Measurements from ENCODE around the gene OXTR. TPM values are rescaled to one million over a fixed set of nuclear protein-coding genes. Genes with fewer than 3 reads are reported as not detected.

OXTR gene
- total and polyA plus RNA-seq, 3 donors from 2014 or later, result 0.58 to 4.2 (median 1.8) TPM

- Histone ChIP-seq H3K4me1 (peaks cover 6% of the 10 kb centered on the region), H3K9me3 (no peaks in the 10 kb centered on the region), H3K27ac (no peak overlapping the region), H3K4me3 (no peak overlapping the region), H3K27me3 (no peaks in the 10 kb centered on the region), H3K36me3 (ENCODE audit: low read depth, missing control alignments) (no peaks in the 10 kb centered on the region)
- no peak for DNase-seq
- TF ChIP-seq POLR2A (IDR thresholded peaks at IDR 0.05) (no peak), CTCF (IDR thresholded peaks at IDR 0.05) (no peak)
- WGBS, 2 donors, result 75 to 84% methylated on average over 3 of the region's 3 CpGs
- intact Hi-C loops (cut with DNase I; ENCODE audit: low total_unique reads), result no loop called here
Observed at GRCh38 chr3:8738639-8739038, 30.8 kb downstream of the OXTR start.

GRCh38 chr3:8737823-8738222 is 31.6 kb downstream of the OXTR start:
- Histone ChIP-seq H3K9me3 (no peaks in the 10 kb centered on the region), H3K27me3 (no peaks in the 10 kb centered on the region), H3K27ac (no peak overlapping the region), H3K4me1 (peaks cover 6% of the 10 kb centered on the region), H3K36me3 (ENCODE audit: low read depth, missing control alignments) (no peaks in the 10 kb centered on the region), H3K4me3 (no peak overlapping the region)
- TF ChIP-seq CTCF (IDR thresholded peaks at IDR 0.05) (no peak), POLR2A (IDR thresholded peaks at IDR 0.05) (no peak)
- intact Hi-C loops (cut with DNase I; ENCODE audit: low total_unique reads), result no loop called here
- no peak for DNase-seq

- TF ChIP-seq CTCF (IDR thresholded peaks at IDR 0.05), result no peak
- TF ChIP-seq POLR2A (IDR thresholded peaks at IDR 0.05), result no peak
- no peaks in the 10 kb centered on the region for H3K9me3 ChIP-seq
- 77 to 92% methylated on average over 2 to 4 of the region's 4 CpGs for WGBS, 2 donors
- H3K27ac ChIP-seq, result no peak overlapping the region
- H3K36me3 ChIP-seq (ENCODE audit: low read depth, missing control alignments), result no peaks in the 10 kb centered on the region
- intact Hi-C loops (cut with DNase I; ENCODE audit: low total_unique reads), result no loop called here
- peaks cover 6% of the 10 kb centered on the region for H3K4me1 ChIP-seq
- no peak overlapping the region for H3K4me3 ChIP-seq
- no peaks in the 10 kb centered on the region for H3K27me3 ChIP-seq
- no peak for DNase-seq
Observed at GRCh38 chr3:8737301-8737700, 32.1 kb downstream of the OXTR start.

GRCh38 chr3:8736436-8736835 is 33.0 kb downstream of the OXTR start:
- Histone ChIP-seq H3K27me3 (no peaks in the 10 kb centered on the region), H3K4me1 (peaks cover 1% of the 10 kb centered on the region), H3K36me3 (ENCODE audit: low read depth, missing control alignments) (no peaks in the 10 kb centered on the region), H3K27ac (no peak overlapping the region), H3K9me3 (no peaks in the 10 kb centered on the region), H3K4me3 (no peak overlapping the region)
- no peak for TF ChIP-seq CTCF (IDR thresholded peaks at IDR 0.05)
- TF ChIP-seq POLR2A (IDR thresholded peaks at IDR 0.05), result no peak
- WGBS, 2 donors, result 96 to 97% methylated on average over 11 of the region's 11 CpGs
- DNase-seq, result no peak
- intact Hi-C loops (cut with DNase I; ENCODE audit: low total_unique reads), result no loop called here

- TF ChIP-seq POLR2A (IDR thresholded peaks at IDR 0.05), result no peak
- TF ChIP-seq CTCF (IDR thresholded peaks at IDR 0.05), result no peak
- Histone ChIP-seq H3K4me3 (no peak overlapping the region), H3K27ac (no peak overlapping the region), H3K27me3 (no peaks in the 10 kb centered on the region), H3K4me1 (no peaks in the 10 kb centered on the region), H3K9me3 (no peaks in the 10 kb centered on the region), H3K36me3 (ENCODE audit: low read depth, missing control alignments) (no peaks in the 10 kb centered on the region)
- intact Hi-C loops (cut with DNase I; ENCODE audit: low total_unique reads), result no loop called here
- WGBS, 2 donors, result 94 to 98% methylated on average over 1 of the region's 1 CpG
- DNase-seq, result no peak
Observed at GRCh38 chr3:8734908-8735307, 34.5 kb downstream of the OXTR start.

Measured in testis (tissue), 3 donors.